Sigmoid colon (tissue), 7 donors: ENCODE data around the gene DNAJB12. TPM values are rescaled to one million over a fixed set of nuclear protein-coding genes. Genes with fewer than 3 reads are reported as not detected.
"Not testable (repeated sequence)": the region's sequence is repeated elsewhere in the genome, so short reads cannot be mapped to it uniquely, and the experiment has no call there.

Experiments
- DNase-seq: peaks from one replicate; pipeline ENCODE4 v3.0.0-alpha.2; 2019
- H3K27ac ChIP-seq, 4 donors: fragments of 200-600 bp; sonication (generic); one replicate each; pipeline ENCODE4 v1.5.1; 2016 to 2019; ENCODE audit warnings: mild to moderate bottlenecking in 1 of 4
- H3K27me3 ChIP-seq, 3 donors: fragments of 200-600 bp; sonication (generic); one replicate each; pipeline ENCODE4 v1.5.1; 2019; ENCODE audit warnings: mild to moderate bottlenecking in 1 of 3
- H3K36me3 ChIP-seq, 4 donors: fragments of 200-600 bp; sonication (generic); one replicate each; pipeline ENCODE4 v1.5.1; 2016 to 2019
- H3K4me1 ChIP-seq, 4 donors: fragments of 200-600 bp; sonication (generic); one replicate each; pipeline ENCODE4 v1.5.1; 2017 to 2019
- H3K4me3 ChIP-seq, 4 donors: fragments of 200-600 bp; sonication (generic); one replicate each; pipeline ENCODE4 v1.5.1; 2017 to 2019; ENCODE audit warnings: mild to moderate bottlenecking in 2 of 4, moderate library complexity in 1 of 4
- H3K9me3 ChIP-seq, 4 donors: fragments of 200-600 bp in 3 of 4; sonication (generic) in 3 of 4; one replicate each; pipeline versions ENCODE4 v1.5.1 to v1.6.1; 2013 to 2019
- CTCF ChIP-seq, 4 experiments: fragments of 450-650 bp in 3 of 4; fragments of 200-600 bp in 1 of 4; IDR thresholded peaks; one replicate each; pipeline ENCODE4 v1.5.1; 2016 to 2019; ENCODE audit warnings: antibody characterized with exemption in 4 of 4, mild to moderate bottlenecking in 3 of 4, moderate library complexity in 2 of 4
- EP300 ChIP-seq, 4 donors: sonication (generic); formaldehyde crosslinking; IDR thresholded peaks; one replicate each; pipeline ENCODE4 v1.6.1; 2017; ENCODE audit warnings: antibody characterized with exemption in 4 of 4
- POLR2A ChIP-seq, 2 donors: fragments of 450-650 bp; IDR thresholded peaks; one replicate each; pipeline ENCODE4 v1.6.1; 2016; ENCODE audit warnings: antibody characterized with exemption in 2 of 2, mild to moderate bottlenecking in 2 of 2, moderate library complexity in 2 of 2
- POLR2AphosphoS5 ChIP-seq, 4 donors: sonication (generic); formaldehyde crosslinking; IDR thresholded peaks; one replicate each; pipeline ENCODE4 v1.6.1; 2017; ENCODE audit warnings: antibody characterized with exemption in 4 of 4
- WGBS, 2 donors: extraction: QIAGEN DNeasy Blood & Tissue Kit; methylation state at CpG; one replicate each; pipeline ENCODE4 v1.1.7; 2013; 5-methylcytosine and 5-hydroxymethylcytosine counted together
- intact Hi-C: fragments of 100-400 bp; cut with DNase I; formaldehyde crosslinking; loops from one replicate; pipeline ENCODE4 v1.15.1; 2023
- polyA plus RNA-seq, 3 donors: library from polyadenylated mRNA; stranded (reverse); fragments of 200-250 nt; gene quantifications; one replicate each; pipeline ENCODE4 v1.2.3, GENCODE V29; 2013
- total RNA-seq, 4 donors: library from RNA; depleted of rRNA; stranded (reverse); fragments of >200 nt; gene quantifications; one replicate each; pipeline ENCODE4 v1.1.0, GENCODE V29; 2016
- donor health status: healthy with polysubstance abuse.
- donor health status: Bipolar disorder and iron deficiency.
- donor health status: healthy.

The DNAJB12 gene
- total and polyA plus RNA-seq, 7 donors: 9.5 to 38.5 (median 27.1) TPM

DNA sequence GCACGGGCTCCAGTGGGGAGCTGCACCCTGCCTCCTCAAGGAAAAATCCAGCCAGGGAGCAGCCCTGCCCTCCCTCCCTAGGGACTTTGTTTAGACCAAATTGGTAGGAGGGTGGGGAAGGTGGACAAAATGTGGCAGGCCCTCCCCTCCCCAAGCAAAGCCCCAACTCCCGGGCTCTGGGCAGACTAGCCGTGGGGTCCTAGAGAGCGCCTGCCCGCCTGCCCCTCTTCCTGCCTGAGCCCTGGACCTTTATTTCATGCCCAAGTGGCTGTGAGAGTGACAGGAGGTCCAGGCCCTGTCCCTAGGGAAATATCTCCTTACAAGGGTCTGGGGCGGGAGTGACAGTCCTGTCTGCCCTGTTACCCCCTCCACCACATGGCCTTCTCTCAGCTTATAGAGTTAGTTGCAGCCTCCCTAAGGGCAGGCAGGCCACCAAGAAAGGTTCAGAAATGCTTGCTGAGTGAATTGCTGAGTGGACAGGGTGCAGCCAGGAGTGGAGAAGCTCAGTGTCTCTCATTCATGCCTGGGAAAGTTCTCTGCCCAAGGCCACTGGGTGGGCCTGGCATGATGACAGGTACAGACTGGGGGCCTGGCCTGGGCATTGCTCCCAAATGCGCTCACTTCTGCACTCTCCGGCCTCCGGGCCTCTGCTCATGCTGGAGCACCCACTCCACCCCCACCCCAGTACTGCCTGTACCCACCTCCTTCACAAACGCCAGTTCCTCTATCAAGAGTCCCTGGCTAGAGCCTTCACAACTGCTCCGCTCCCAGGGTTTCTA, 25.2 kb downstream of the DNAJB12 start:
- DNase-seq: no peak
- H3K36me3 ChIP-seq: peaks cover 0 to 8% (median 0%) of the 10 kb centered on the region in 4 donors

DNA sequence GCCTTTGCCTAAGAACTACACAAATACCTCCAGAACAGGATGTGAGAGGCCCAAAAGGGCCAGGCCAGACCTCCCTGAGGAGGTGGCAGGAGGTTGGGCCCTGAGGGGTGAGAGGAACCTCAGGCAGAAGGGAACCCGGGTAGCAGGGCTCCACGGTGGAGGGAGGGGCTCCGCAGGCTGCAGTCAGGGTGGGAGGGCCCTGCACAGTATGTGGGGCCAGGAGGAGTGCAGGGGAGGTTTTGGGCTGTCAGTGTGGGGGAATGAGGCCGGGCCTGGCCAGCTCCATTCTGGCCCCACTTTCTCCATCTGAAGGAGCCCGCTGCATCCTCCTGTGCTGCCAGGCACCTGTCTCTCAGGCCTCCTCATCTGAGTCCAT, 25.9 kb downstream of the DNAJB12 start:
- no peak overlapping the region for H3K4me3 ChIP-seq
- no peak for DNase-seq
- peaks cover 0 to 6% (median 0%) of the 10 kb centered on the region in 4 donors for H3K36me3 ChIP-seq
- H3K9me3 ChIP-seq: no peaks in the 10 kb centered on the region
- 49 to 73% methylated on average over 5 of the region's 5 CpGs for WGBS, 2 donors
- no peak for TF ChIP-seq POLR2A (IDR thresholded peaks at IDR 0.05)
- TF ChIP-seq POLR2AphosphoS5 (IDR thresholded peaks at IDR 0.05): no peak
- TF ChIP-seq CTCF (IDR thresholded peaks at IDR 0.05): no peak
- no peak for TF ChIP-seq EP300 (IDR thresholded peaks at IDR 0.05)
- peaks cover 0 to 48% (median 45%) of the 10 kb centered on the region in 4 donors for H3K4me1 ChIP-seq
- no peaks in the 10 kb centered on the region for H3K27me3 ChIP-seq
- peak overlapping the region; percentile 39 to 63 (median 49) for H3K27ac ChIP-seq
- intact Hi-C loops: no loop called here

More for the DNA sequence above, 25.2 kb downstream of the DNAJB12 start:
- intact Hi-C loops: loop anchor here (10.0 kb wide), 1 partner anchor 435 kb away; no protein-coding TSS in a partner anchor
- WGBS, 2 donors: 86 to 90% methylated on average over 11 of the region's 11 CpGs
- H3K27ac ChIP-seq: peak overlapping the region in 3 of 4 donors; percentile 9 to 45 (median 15)
- H3K9me3 ChIP-seq: no peaks in the 10 kb centered on the region
- H3K4me1 ChIP-seq: peaks cover 0 to 55% (median 50%) of the 10 kb centered on the region in 4 donors
- H3K4me3 ChIP-seq: no peak overlapping the region
- TF ChIP-seq POLR2AphosphoS5 (IDR thresholded peaks at IDR 0.05) (no peak), CTCF (IDR thresholded peaks at IDR 0.05) (no peak), EP300 (IDR thresholded peaks at IDR 0.05) (no peak), POLR2A (IDR thresholded peaks at IDR 0.05) (no peak)
- H3K27me3 ChIP-seq: no peaks in the 10 kb centered on the region

DNA sequence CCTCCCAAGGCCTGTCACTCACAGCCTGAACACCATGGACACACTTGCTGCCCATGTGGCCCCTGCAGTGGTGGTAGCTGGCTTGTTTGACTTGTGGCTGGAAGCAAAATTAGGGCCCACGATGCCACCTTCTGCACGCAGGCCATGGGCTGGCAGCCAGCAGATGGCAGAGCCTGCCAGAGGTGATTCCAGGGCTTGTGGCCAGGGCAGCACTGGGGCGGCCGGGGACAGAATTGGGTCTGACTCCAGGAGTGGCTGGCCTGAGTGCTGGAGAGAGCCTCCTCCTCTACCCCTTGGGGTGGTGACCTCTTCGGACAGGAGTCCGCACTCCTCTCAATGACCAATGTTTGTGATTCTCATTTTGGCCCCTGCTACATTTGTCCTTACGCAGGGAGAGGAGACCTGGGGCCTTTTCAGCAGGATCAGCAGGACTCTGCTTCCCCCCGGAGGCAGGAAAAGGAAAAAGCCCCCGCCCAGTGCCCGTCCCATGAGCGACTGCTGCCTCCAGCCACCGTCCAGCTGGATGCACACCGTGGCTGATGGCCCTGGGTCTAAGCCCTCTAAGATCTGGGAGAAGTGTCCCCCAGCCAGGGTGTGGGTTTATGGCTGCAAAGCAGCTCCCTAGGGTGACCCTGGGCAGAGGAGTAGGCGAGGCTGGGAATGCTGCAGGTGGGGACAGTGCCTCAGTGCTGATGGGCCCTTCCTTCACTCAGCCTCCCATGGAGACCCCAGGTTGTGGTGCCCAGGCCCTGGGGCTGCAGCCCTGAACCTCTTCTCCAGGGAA, 26.5 kb downstream of the DNAJB12 start:
- peak; percentile 89 for DNase-seq
- no peaks in the 10 kb centered on the region for H3K27me3 ChIP-seq
- peak overlapping the region; percentile 39 to 63 (median 49) for H3K27ac ChIP-seq
- intact Hi-C loops: no loop called here
- TF ChIP-seq EP300 (IDR thresholded peaks at IDR 0.05): no peak
- TF ChIP-seq CTCF (IDR thresholded peaks at IDR 0.05): peak; percentile 42 to 61 (median 50)
- peak in 1 of 4 donors; percentile 28 for TF ChIP-seq POLR2AphosphoS5 (IDR thresholded peaks at IDR 0.05)
- no peak for TF ChIP-seq POLR2A (IDR thresholded peaks at IDR 0.05)
- H3K36me3 ChIP-seq: peaks cover 0 to under 1% (median 0%) of the 10 kb centered on the region in 4 donors
- 19 to 48% methylated on average over 14 of the region's 14 CpGs for WGBS, 2 donors
- H3K9me3 ChIP-seq: no peaks in the 10 kb centered on the region
- peaks cover 0 to 43% (median 42%) of the 10 kb centered on the region in 4 donors for H3K4me1 ChIP-seq
- no peak overlapping the region for H3K4me3 ChIP-seq

DNA sequence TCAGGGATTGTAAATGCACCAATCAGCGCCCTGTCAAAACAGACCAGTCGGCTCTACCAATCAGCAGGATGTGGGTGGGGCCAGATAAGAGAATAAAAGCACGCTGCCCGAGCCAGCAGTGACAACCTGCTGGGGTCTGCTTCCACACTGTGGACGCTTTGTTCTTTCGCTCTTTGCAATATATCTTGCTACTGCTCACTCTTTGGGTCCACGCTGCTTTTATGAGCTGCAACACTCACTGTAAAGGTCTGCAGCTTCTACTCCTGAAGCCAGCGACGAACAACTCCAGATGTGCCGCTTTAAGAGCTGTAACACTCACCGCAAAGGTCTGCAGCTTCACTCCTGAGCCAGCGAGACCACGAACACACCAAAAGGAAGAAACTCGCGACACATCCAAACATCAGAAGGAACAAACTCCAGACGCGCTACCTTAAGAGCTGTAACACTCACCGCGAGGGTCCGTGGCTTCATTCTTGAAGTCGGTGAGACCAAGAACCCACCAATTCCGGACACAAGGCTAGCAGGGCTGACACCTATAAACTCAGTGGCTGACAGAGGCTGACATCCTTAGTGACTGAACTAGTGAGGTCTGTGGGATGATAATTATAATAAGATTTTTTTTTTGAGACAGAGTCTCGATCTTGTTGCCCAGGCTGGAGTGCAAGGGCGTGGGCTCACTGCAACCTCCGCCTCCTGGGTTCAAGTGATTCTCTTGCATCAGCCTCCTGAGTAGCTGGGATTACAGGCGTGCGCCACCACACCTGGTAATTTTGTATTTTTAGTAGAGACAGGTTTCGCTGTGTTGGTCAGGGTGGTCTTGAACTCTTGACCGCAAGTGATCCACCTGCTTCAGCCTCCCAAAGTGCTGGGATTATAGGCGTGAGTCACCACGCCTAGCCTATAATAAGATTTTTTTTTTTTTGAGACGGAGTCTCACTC, 27.8 kb downstream of the DNAJB12 start:
- H3K4me3 ChIP-seq, H3K27me3 ChIP-seq, DNase-seq, intact Hi-C loops, H3K9me3 ChIP-seq, H3K36me3 ChIP-seq: not testable (repeated sequence)
- WGBS, 2 donors: 65 to 84% methylated on average over 32 of the region's 32 CpGs
- peak overlapping the region in 3 of 4 donors; percentile 39 to 63 (median 51) for H3K27ac ChIP-seq
- TF ChIP-seq POLR2AphosphoS5 (IDR thresholded peaks at IDR 0.05): peak in 3 of 4 donors; percentile 19 to 39 (median 25)
- peaks cover 0 to 33% (median 32%) of the 10 kb centered on the region in 4 donors for H3K4me1 ChIP-seq
